Measurements from ENCODE around the gene LRFN4. TPM values are rescaled to one million over a fixed set of nuclear protein-coding genes. Genes with fewer than 3 reads are reported as not detected.

The LRFN4 gene
- total and polyA plus RNA-seq, 2 of the 13 experiments (the other 11 are each of a cell fraction or from before 2014, with no cell fraction given) = 1.3 to 6.8 TPM

DNA sequence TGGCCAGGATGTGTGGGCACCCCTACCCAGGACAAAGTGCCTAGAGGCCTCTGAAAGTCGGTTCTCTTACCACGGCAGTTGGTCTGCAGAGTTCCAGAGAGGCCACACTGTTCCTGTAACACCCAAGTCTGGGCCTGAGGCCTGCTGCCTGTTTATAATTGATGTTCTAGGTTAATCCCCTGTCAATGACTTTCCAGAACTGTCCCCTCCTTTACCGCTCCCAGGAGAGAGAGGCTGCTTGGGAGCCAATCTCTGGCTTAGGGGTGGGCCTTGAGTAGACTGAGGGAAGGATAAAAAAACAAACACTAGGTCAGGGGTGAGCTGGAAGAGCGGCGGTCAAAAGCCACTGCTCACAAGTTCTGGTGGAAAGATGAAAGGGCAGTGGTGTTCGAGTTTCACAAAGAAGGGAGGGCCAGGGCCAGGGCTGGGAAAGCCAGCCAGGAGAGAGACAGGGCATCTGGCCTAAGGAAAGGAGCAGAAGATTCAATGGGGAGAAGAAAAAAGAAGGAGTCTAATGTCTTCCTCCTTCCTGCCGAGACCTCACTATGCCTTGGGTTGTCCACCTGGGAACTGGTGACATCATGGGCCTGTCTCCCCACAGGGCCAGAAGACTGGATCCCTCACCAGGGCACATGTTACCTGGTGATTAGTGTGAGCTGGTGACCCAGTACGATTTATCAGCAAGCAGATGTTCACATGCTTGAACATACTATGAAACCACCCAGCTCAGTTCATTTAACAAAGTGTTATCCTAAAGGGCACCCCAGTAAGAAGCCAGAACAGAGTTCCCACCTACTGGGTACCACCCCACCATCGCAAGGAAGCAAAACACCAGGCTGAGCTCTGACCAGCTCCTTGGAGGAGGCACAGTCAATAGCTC lies 51.1 kb downstream of the LRFN4 start (continued):
- no peak for TF ChIP-seq GZF1 (CRISPR knock-in tag; IDR thresholded peaks at IDR 0.05)
- 0 out of 2 replicates have a peak, but pooled peaks have one; percentile 20 for TF ChIP-seq ELF3 (CRISPR knock-in tag; IDR thresholded peaks at IDR 0.05)
- 0 out of 2 replicates have a peak, but pooled peaks have one; percentile 60 for TF ChIP-seq SMYD3 (CRISPR knock-in tag; IDR thresholded peaks at IDR 0.05)
- TF ChIP-seq MATR3 (CRISPR knock-in tag; IDR thresholded peaks at IDR 0.05) = no peak
- peak; percentile 82; the same call in 1 of the 2 replicates for TF ChIP-seq NCOR1 (IDR thresholded peaks at IDR 0.05; ENCODE audit: borderline replicate concordance, low read length)
- no peak for TF ChIP-seq KDM3A (CRISPR knock-in tag; IDR thresholded peaks at IDR 0.05; ENCODE audit: low read depth)
- peak; percentile 78; the same call in 1 of the 2 replicates for TF ChIP-seq REPIN1 (CRISPR knock-in tag; IDR thresholded peaks at IDR 0.05; ENCODE audit: borderline replicate concordance, low read depth)
- TF ChIP-seq, protein P1, sequence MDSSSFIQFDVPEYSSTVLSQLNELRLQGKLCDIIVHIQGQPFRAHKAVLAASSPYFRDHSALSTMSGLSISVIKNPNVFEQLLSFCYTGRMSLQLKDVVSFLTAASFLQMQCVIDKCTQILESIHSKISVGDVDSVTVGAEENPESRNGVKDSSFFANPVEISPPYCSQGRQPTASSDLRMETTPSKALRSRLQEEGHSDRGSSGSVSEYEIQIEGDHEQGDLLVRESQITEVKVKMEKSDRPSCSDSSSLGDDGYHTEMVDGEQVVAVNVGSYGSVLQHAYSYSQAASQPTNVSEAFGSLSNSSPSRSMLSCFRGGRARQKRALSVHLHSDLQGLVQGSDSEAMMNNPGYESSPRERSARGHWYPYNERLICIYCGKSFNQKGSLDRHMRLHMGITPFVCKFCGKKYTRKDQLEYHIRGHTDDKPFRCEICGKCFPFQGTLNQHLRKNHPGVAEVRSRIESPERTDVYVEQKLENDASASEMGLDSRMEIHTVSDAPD (CRISPR knock-in tag; IDR thresholded peaks at IDR 0.05) = peak; percentile 84
- TF ChIP-seq POLR2A (IDR thresholded peaks at IDR 0.05; ENCODE audit: insufficient read depth in 1 of 2, low read depth in 2 of 2, low read length in 2 of 2) = peak in 1 of 2 experiments; percentile 33; a peak in 1 of 4 replicates
- TF ChIP-seq ZNF670 (CRISPR knock-in tag; IDR thresholded peaks at IDR 0.05; ENCODE audit: borderline replicate concordance) = 0 out of 2 replicates have a peak, but pooled peaks have one; percentile 0

DNA sequence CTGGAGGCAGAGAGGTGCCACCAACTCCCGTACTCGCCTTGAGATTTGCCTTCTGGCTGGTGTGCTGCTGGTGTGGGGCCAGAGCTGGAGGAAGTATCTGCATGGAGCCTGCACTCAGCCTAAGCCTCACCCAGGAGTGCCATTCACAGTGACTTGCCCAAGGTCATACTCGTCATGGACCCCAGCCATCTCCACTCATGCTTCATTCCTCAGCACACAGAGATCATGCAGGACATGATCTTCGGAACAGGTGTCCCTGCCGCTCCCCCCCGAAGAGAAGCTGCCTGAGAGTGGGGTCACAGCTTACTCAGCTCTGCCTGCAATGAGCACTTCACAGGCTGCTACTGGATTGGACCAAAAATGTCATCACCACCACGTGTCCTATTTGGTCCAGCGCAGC lies 52.3 kb downstream of the LRFN4 start:
- FAIRE-seq = no peak
- no peak for ATAC-seq
- H3K4me3 ChIP-seq (replicated peaks in 1 of 3; ENCODE audit: insufficient read depth in 1 of 3, low read depth in 2 of 3, low read length in 3 of 3) = no peak overlapping the region
- no peak for DNase-seq (ENCODE audit: low spot score)
- no peaks in the 10 kb centered on the region for H4K20me1 ChIP-seq (ENCODE audit: insufficient read depth, low read length)
- H3K4me1 ChIP-seq (ENCODE audit: insufficient read depth, low read length) = peaks cover 97% of the 10 kb centered on the region
- no peak overlapping the region for H3K9ac ChIP-seq (ENCODE audit: insufficient read depth, low read depth, low read length)
- no peaks in the 10 kb centered on the region for H3K27me3 ChIP-seq (ENCODE audit: control insufficient read depth in 1 of 2, insufficient read depth in 2 of 2, low read length in 2 of 2)
- in situ Hi-C loops (cut with HindIII; ENCODE audit: extremely low pct_ligation_motif_present, low pct_unique_long_range_greater_than_20kb) (no loop called here), intact Hi-C loops (cut with micrococcal nuclease; ENCODE audit: unreplicated experiment) (loop anchor here (5.0 kb wide), 1 partner anchor 48 kb away; the partner anchor contains the start of gene PC)
- CTCF ChIA-PET (ENCODE audit: low intra/inter-chr PET ratio, low total read pairs) = no interaction called here
- POLR2A ChIA-PET = interaction anchor here (1.7 to 4.0 kb wide), 3 partner anchors 15 to 62 kb away, joined by 4 to 15 read pairs (median 6); partner anchors contain the start of gene PC
- peak overlapping the region; percentile 89 for H3K27ac ChIP-seq (ENCODE audit: extremely low read length, insufficient read depth, low read length)
- WGBS (ENCODE audit: low lambda C conversion rate) = 99% methylated on average over 7 of the region's 8 CpGs
- H3K9me3 ChIP-seq (ENCODE audit: low read length) = no peaks in the 10 kb centered on the region
- H3K36me3 ChIP-seq (replicated peaks in 1 of 2; ENCODE audit: control insufficient read depth in 1 of 2, insufficient read depth in 2 of 2, low read length in 2 of 2) = 0 out of 5 replicates have a peak, but pooled peaks cover 0 to 2% of the 10 kb centered on the region in 2 experiments
- H3K4me2 ChIP-seq (ENCODE audit: low read depth, low read length) = no peak overlapping the region
- peaks cover 39% of the 10 kb centered on the region for H3K79me2 ChIP-seq (ENCODE audit: insufficient read depth, low read length)
- no TSS peak for BruUV-seq (replicated peaks)
- H2AFZ ChIP-seq (ENCODE audit: low read length) = no peak overlapping the region
- TF ChIP-seq ZNF549 (CRISPR knock-in tag; IDR thresholded peaks at IDR 0.05) (no peak), ZNF24 (IDR thresholded peaks at IDR 0.05) (no peak)
- TF ChIP-seq, protein P2, sequence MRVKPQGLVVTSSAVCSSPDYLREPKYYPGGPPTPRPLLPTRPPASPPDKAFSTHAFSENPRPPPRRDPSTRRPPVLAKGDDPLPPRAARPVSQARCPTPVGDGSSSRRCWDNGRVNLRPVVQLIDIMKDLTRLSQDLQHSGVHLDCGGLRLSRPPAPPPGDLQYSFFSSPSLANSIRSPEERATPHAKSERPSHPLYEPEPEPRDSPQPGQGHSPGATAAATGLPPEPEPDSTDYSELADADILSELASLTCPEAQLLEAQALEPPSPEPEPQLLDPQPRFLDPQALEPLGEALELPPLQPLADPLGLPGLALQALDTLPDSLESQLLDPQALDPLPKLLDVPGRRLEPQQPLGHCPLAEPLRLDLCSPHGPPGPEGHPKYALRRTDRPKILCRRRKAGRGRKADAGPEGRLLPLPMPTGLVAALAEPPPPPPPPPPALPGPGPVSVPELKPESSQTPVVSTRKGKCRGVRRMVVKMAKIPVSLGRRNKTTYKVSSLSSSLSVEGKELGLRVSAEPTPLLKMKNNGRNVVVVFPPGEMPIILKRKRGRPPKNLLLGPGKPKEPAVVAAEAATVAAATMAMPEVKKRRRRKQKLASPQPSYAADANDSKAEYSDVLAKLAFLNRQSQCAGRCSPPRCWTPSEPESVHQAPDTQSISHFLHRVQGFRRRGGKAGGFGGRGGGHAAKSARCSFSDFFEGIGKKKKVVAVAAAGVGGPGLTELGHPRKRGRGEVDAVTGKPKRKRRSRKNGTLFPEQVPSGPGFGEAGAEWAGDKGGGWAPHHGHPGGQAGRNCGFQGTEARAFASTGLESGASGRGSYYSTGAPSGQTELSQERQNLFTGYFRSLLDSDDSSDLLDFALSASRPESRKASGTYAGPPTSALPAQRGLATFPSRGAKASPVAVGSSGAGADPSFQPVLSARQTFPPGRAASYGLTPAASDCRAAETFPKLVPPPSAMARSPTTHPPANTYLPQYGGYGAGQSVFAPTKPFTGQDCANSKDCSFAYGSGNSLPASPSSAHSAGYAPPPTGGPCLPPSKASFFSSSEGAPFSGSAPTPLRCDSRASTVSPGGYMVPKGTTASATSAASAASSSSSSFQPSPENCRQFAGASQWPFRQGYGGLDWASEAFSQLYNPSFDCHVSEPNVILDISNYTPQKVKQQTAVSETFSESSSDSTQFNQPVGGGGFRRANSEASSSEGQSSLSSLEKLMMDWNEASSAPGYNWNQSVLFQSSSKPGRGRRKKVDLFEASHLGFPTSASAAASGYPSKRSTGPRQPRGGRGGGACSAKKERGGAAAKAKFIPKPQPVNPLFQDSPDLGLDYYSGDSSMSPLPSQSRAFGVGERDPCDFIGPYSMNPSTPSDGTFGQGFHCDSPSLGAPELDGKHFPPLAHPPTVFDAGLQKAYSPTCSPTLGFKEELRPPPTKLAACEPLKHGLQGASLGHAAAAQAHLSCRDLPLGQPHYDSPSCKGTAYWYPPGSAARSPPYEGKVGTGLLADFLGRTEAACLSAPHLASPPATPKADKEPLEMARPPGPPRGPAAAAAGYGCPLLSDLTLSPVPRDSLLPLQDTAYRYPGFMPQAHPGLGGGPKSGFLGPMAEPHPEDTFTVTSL (CRISPR knock-in tag; IDR thresholded peaks at IDR 0.05; ENCODE audit: borderline replicate concordance) = no peak
